ENCODE data around the gene MICU1.
A peak's percentile ranks its signal among the peaks of the same experiment; 100 is the strongest.

The MICU1 gene

DNA sequence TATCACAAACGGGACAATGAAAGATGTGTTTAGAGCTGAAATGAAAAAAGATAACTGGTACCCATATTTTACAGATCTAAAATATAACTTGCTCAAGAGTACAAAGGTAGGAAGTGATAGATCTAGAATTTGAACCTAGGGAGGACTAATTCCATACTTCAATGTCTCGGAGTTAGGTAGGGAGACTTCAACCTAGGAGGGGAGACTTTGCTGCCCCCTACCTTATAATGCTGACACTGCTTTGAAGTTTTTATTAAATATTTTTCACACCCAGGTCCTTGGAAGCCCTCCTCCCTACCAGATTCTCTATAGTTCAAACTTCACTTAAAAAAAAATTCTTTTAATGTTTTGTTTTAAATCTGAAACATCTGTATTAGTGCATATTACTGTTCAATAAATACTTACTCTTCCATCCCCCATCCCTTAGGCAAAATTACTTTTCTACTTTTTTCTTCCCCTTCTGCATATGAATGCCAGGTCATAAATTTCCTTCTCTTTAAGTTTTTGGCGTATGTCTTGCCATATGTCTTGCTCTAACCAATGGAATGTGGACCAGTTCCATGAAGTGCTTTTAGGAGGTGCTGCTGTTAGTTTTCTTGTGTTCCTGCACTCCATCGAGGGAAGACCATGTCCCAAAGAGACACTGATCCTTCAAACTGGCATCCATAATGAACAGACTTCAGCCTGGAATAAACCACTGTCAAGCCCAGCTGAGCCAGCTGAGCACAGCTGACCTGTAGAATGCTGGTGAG lies 57.8 kb downstream of the MICU1 start:
- H3K4me3 ChIP-seq (ENCODE audit: severe bottlenecking) = no peak overlapping the region
- DNase-seq (ENCODE audit: low spot score) = no peak
- ATAC-seq (ENCODE audit: low read depth) = no peak
- H3K27ac ChIP-seq (ENCODE audit: poor library complexity, severe bottlenecking) = no peak overlapping the region
- 0 out of 2 replicates have a peak, but pooled peaks cover under 1% of the 10 kb centered on the region for H3K36me3 ChIP-seq (ENCODE audit: low read depth)
- TF ChIP-seq, protein P1, sequence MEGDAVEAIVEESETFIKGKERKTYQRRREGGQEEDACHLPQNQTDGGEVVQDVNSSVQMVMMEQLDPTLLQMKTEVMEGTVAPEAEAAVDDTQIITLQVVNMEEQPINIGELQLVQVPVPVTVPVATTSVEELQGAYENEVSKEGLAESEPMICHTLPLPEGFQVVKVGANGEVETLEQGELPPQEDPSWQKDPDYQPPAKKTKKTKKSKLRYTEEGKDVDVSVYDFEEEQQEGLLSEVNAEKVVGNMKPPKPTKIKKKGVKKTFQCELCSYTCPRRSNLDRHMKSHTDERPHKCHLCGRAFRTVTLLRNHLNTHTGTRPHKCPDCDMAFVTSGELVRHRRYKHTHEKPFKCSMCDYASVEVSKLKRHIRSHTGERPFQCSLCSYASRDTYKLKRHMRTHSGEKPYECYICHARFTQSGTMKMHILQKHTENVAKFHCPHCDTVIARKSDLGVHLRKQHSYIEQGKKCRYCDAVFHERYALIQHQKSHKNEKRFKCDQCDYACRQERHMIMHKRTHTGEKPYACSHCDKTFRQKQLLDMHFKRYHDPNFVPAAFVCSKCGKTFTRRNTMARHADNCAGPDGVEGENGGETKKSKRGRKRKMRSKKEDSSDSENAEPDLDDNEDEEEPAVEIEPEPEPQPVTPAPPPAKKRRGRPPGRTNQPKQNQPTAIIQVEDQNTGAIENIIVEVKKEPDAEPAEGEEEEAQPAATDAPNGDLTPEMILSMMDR (IDR thresholded peaks at IDR 0.05; ENCODE audit: poor library complexity, severe bottlenecking) = peak; percentile 60
- no peaks in the 10 kb centered on the region for H3K9me3 ChIP-seq (ENCODE audit: severe bottlenecking)
- no peaks in the 10 kb centered on the region for H3K27me3 ChIP-seq (ENCODE audit: insufficient read depth, poor library complexity, severe bottlenecking)
- H3K4me1 ChIP-seq (ENCODE audit: insufficient read depth, poor library complexity, severe bottlenecking) = peaks cover 10% of the 10 kb centered on the region

DNA sequence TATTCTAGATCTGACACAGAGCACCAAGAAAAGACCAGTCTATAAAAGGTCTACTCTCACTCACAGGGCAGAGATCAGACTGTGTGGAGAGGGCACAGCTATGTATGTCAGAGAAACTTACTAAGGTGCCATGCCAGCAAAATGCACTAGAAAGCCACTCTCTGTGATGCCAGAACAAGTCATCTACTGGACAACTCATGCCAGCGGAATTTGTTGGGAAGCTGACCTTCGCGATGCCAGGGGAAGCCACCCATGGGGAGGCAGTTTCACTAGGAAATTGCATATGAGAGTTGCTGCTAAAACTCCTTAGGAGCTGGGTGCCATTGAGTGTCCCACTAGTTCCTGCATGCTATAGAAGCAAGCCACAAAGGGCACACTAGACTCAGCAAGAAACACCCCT lies 58.5 kb downstream of the MICU1 start:
- Histone ChIP-seq H3K27ac (ENCODE audit: poor library complexity, severe bottlenecking) (no peak overlapping the region), H3K27me3 (ENCODE audit: insufficient read depth, poor library complexity, severe bottlenecking) (no peaks in the 10 kb centered on the region), H3K36me3 (ENCODE audit: low read depth) (peaks cover 6% of the 10 kb centered on the region; the same call in 1 of the 2 replicates), H3K4me1 (ENCODE audit: insufficient read depth, poor library complexity, severe bottlenecking) (peaks cover 10% of the 10 kb centered on the region), H3K4me3 (ENCODE audit: severe bottlenecking) (no peak overlapping the region), H3K9me3 (ENCODE audit: severe bottlenecking) (no peaks in the 10 kb centered on the region)
- DNase-seq (ENCODE audit: low spot score) = peak; percentile 60
- peak; percentile 86 for ATAC-seq (ENCODE audit: low read depth)
- TF ChIP-seq, protein P1 (IDR thresholded peaks at IDR 0.05; ENCODE audit: poor library complexity, severe bottlenecking) = no peak

DNA sequence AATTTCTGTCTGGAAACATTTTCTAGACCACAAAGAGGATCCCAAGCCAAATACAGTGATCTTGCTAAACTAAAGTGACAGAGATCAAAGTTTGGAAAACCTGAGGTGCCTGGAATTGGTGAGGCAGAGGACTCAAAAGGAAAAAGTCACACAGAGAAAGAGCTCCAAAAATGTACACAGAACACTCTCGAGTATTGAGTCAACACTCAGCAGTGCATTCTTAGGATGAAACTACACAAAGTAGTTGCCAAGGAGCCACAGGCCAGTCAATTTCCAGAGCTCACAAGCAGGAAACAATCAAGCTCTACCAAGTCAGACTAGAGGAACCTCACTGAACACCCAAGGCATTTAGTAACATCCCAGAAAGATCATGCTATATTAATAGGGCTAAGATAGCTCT lies 61.3 kb downstream of the MICU1 start:
- no peaks in the 10 kb centered on the region for H3K9me3 ChIP-seq (ENCODE audit: severe bottlenecking)
- H3K4me3 ChIP-seq (ENCODE audit: severe bottlenecking) = no peak overlapping the region
- H3K27ac ChIP-seq (ENCODE audit: poor library complexity, severe bottlenecking) = no peak overlapping the region
- peaks cover 21% of the 10 kb centered on the region; the same call in 1 of the 2 replicates for H3K36me3 ChIP-seq (ENCODE audit: low read depth)
- no peaks in the 10 kb centered on the region for H3K27me3 ChIP-seq (ENCODE audit: insufficient read depth, poor library complexity, severe bottlenecking)
- peaks cover 10% of the 10 kb centered on the region for H3K4me1 ChIP-seq (ENCODE audit: insufficient read depth, poor library complexity, severe bottlenecking)
- DNase-seq (ENCODE audit: low spot score) (no peak), ATAC-seq (ENCODE audit: low read depth) (no peak)
- TF ChIP-seq, protein P1 (IDR thresholded peaks at IDR 0.05; ENCODE audit: poor library complexity, severe bottlenecking) = no peak

- H3K27me3 ChIP-seq (ENCODE audit: insufficient read depth, poor library complexity, severe bottlenecking) = no peaks in the 10 kb centered on the region
- TF ChIP-seq, protein P1 (IDR thresholded peaks at IDR 0.05; ENCODE audit: poor library complexity, severe bottlenecking) = no peak
- H3K4me1 ChIP-seq (ENCODE audit: insufficient read depth, poor library complexity, severe bottlenecking) = peaks cover 10% of the 10 kb centered on the region
- H3K4me3 ChIP-seq (ENCODE audit: severe bottlenecking) = no peak overlapping the region
- no peak for DNase-seq (ENCODE audit: low spot score)
- no peak for ATAC-seq (ENCODE audit: low read depth)
- no peaks in the 10 kb centered on the region for H3K9me3 ChIP-seq (ENCODE audit: severe bottlenecking)
- H3K27ac ChIP-seq (ENCODE audit: poor library complexity, severe bottlenecking) = no peak overlapping the region
- H3K36me3 ChIP-seq (ENCODE audit: low read depth) = peaks cover 21% of the 10 kb centered on the region; the same call in 1 of the 2 replicates
Observed at GRCh38 chr10:72563327-72563932, 62.4 kb downstream of the MICU1 start.

GRCh38 chr10:72561745-72562166 lies 64.1 kb downstream of the MICU1 start:
- DNase-seq (ENCODE audit: low spot score) = no peak
- H3K4me1 ChIP-seq (ENCODE audit: insufficient read depth, poor library complexity, severe bottlenecking) = no peaks in the 10 kb centered on the region
- peaks cover 27% of the 10 kb centered on the region for H3K36me3 ChIP-seq (ENCODE audit: low read depth)
- no peak overlapping the region for H3K27ac ChIP-seq (ENCODE audit: poor library complexity, severe bottlenecking)
- ATAC-seq (ENCODE audit: low read depth) = no peak
- TF ChIP-seq, protein P1 (IDR thresholded peaks at IDR 0.05; ENCODE audit: poor library complexity, severe bottlenecking) = no peak
- H3K4me3 ChIP-seq (ENCODE audit: severe bottlenecking) = no peak overlapping the region
- no peaks in the 10 kb centered on the region for H3K9me3 ChIP-seq (ENCODE audit: severe bottlenecking)
- H3K27me3 ChIP-seq (ENCODE audit: insufficient read depth, poor library complexity, severe bottlenecking) = no peaks in the 10 kb centered on the region
